SW 1271 (cell line): Measurements from ENCODE around the gene CELF5.

Experiments used
- DNase-seq, 2 experiments: peaks; one replicate each; lab custom pipeline; 2025; lab: John Stamatoyannopoulos, UW

CELF5 gene

DNA sequence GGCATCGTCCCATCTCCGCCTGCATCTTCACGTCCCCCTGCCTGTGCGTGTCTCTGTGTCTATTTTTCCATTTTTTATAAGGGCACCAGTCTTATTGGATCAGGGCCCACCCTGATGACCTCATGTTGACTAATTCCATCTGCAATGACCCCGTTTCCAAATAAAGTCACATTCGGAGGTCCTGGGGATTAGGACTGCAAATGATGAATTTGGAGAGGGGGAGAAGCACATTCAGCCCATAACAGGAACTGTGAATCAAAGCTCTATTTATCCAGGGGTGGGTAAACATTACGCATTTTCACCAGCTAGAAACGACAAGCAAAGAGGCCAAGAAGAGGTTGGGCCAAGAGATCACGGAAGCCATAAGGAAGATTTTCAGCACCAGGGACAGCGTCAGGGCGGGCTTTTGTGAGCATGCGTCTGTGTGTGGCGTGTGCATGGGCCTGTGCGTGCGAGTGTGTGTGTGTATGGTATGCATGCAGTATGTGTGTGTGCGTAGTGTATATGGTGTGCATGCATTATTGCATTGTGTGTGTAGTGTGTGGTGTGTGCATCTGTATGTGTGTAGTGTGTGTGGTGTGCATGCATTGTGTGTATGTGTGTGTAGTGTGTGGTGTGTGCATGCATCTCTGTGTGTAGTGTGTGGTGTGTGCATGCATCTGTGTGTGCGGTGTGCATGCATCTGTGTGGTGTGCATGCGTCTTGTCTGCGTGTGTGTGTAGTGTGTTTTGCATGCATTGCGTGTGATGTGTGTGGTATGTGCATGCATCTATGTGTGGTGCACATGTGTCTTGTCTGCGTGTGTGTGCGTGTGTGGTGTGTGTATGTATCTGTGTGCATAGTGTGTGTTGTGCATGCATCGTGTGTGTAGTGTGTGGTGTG lies 19.6 kb downstream of the CELF5 start:
- DNase-seq = no peak

DNA sequence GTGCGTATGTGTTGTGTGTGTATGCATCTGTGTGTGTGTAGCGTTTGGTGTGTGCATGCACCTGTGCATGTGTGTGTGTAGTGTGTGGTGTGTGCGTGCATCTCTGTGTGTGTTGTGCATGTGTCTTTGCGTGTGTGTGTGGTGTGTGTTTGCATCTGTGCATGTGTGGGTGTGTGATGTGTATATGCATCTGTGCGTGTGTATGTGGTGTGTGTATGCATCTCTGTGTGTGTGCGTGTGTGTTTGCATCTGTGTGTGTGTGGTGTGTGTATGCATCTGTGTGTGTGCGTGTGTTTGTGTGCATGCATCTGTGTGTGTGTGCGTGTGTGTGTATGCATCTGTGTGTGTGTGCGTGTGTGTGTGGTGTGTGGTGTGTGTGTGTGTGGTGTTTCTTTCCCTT lies 20.6 kb downstream of the CELF5 start:
- DNase-seq = no peak

DNA sequence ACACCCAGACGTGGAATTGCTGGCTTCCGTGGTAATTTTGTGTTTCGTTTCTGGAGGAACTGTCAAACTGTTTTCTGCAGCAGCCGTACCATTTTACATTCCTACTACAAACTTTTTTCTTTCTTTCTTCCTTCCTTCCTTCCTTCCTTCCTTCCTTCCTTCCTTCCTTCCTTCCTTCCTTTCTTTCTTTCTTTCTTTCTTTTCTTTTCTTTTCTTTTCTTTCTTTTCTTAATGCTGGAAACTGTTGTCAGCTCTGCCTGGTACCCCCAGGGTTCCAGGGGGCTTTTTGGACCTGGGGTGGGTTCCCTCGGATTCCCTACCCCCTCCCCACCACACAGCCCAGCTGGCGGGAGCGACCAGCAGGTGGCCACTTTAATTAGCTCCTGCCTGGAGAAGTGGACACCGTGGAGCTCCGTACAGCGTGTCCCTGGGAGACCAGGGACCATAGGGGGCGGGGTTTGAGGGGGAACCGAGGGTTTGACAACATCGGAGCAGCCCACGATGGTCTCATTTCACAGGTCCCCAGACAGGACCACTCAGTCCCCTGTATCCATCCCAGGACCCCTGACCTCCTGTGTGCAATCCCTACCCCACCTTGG lies 24.4 kb downstream of the CELF5 start:
- DNase-seq = no peak

DNA sequence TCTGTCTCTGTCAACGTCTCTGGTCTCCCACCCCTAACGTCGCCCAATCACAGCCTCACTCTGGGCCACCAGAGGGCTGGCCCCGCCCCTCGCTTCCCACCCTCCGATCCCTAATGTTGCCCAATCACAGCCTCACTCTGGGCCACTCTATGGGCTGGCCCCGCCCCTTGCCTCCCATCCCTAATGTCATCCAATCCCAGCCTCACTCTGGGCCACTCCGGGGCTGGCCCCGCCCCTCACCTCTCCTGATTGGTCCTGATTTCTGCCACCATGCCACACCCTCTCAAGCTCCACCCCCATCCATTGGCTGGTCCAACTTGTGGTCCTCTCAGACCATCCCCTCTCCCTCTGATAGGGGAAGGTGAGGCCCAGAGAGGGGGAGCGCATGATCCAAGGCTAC lies 24.9 kb downstream of the CELF5 start:
- peak in 1 of 2 experiments; percentile 37 for DNase-seq

DNA sequence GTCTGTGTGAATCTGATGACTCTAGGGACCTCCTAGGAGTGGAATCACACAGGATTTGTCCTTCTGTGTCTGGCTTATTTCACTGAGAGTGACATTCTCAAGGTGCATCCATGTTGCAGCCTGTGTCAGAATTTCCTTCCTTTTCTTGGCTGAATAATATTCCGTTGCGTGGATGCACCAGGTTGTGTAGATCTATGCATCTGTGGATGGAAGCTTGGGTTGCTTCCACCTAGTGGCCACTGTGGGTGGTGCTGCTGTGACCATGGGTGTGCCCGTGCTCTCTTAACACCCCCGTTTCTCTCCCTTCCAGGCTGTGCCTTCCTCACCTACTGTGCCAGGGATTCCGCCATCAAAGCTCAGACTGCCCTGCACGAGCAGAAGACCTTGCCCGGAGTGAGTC lies 26.2 kb downstream of the CELF5 start:
- DNase-seq = peak in 1 of 2 experiments; percentile 19

DNA sequence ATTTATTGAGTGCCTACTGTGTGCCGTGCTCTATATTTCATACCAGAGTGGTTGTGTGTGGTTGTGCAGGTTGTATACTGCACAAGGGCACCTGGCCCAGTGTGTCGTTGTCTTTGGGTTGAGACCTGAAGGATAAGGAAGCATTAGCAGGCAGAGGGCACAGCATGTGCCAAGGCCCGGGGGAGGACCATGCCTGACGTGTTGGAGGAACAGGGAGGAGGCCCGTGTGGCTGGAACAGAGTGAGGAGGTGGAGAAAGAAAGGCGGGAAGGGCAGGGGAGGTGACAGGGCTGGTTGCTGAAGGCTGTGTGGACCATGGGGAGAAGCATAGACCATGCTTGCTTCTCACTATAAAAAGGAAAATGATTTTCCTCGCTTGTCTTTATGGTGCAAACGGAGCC lies 26.8 kb downstream of the CELF5 start:
- DNase-seq = no peak

DNA sequence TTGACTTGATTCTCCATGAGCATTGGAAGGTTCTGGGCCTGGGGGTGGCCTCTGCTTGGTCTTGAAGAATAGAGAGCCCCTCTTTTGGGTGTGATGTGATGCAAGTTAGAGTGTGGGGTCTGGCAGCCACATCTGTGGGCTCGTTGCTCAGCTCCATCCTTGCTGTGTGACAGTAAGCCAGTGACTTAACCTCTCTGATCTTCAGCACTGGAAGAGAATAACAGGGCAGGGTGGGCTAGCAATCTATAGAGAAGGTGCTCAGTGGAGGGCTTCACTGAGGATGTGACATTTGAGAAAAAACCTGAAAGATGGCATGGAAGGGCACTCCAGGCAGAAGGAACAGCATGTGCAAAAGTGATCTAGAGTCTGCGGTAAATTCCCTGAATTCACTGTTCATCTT lies 28.2 kb downstream of the CELF5 start:
- no peak for DNase-seq

DNA sequence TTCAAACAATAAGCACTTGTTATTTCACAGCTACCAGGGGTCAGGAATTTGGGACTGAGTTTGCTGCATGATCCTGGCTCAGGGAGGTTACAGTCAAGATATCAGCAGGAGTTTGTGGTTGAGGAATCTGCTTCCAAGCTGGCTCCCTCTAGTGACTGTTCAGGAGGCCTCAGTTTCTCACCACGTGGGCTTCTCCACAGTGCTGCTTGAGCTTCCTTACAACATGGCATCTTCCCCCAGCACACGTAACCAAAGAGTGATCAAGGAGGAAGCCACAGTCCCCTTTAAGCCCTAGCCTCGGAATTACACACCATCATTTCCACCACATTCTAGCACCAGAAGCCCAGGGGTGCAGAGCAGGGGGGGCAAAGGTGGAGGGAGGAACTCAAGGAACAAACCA lies 28.8 kb downstream of the CELF5 start:
- DNase-seq = peak in 1 of 2 experiments; percentile 12

DNA sequence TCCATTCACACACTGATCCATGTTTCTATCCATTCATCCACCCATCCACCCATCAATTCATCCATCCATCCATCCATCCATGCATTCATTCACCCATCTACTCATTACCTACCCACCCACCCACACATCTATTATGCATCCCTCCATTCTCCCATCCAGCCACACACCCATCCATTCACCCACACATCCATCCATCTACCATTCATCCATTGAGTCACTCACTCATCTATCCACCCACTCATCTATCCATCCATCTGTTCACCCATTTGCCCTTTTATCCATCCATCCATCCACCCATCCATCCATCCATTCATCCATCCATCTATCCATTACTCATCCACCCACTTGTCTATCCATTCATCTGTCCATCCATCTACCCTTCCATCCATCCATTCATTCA lies 30.1 kb downstream of the CELF5 start:
- no peak for DNase-seq

DNA sequence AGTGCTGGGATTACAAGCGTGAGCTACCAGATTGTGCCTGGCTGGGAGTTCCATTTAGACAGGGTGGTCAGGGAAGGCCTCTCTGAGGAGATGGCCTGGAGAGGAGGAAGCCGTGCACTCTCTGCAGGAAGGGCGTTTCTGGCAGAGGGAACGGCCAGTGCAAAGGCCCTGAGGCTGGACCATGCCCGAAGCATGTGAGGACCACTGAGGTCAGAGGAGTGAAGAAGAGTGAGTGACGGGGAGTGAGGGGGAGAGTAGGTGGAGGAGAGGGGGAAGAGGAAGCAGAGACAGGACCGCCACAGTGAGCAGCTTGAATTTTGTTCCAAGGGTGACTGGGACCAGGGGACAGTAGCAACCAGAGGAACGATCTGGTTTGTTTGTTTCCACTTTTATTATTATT lies 32.6 kb downstream of the CELF5 start:
- no peak for DNase-seq

DNA sequence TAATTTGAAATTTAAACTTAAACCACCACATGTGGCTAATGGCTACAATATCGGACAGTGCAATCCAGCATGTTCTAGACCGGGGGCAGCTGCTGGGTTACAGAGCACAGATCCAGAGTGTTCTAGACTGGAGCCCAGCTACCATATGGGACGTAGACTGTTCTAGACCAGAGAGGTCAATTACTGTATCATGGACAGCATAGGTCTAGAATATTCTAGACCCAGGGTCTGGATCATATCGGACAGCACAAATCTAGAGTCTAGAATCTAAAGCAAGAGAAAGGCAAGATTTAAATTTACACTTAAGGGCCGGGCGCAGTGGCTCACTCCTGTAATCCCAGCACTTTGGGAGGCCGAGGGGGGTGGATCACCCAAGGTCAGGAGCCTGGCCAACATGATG lies 37.9 kb downstream of the CELF5 start:
- DNase-seq = no peak

DNA sequence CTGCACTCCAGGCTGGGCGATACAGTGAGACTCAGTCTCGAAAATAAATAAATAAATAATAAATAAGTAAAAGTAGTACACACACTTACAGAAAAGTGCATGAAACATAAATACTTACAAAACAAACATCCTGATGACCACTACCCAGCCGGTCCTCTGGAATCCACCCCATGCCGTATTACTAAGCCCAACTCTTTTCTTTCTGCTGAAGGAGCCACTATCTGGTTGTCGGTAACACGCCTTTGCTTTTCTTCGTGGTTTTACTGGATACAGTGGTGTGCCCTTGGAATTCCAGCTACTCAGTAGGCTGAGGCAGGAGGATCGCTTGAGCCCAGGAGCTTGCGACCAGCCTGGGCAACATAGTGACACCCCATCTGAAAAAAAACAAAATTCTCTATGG lies 39.4 kb downstream of the CELF5 start:
- no peak for DNase-seq

DNA sequence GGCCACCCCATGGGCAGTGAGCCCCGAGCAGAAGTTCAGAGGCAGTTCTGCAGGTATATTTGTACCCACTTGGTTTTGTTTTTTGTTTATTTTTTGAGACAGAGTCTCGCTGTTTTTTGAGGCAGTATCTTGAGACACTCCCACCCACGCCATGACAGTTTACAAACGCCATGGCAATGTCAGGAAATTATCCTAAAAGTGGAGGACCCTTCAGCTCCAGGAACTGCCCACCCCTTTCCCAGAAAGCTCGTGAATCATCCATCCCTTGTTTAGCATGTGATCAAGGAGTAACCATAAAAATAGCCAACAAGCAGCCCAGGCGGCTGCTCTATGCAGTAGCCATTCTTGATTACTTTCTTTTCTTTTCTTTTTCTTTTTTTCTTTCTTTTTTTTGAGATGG lies 41.0 kb downstream of the CELF5 start:
- no peak for DNase-seq

DNA sequence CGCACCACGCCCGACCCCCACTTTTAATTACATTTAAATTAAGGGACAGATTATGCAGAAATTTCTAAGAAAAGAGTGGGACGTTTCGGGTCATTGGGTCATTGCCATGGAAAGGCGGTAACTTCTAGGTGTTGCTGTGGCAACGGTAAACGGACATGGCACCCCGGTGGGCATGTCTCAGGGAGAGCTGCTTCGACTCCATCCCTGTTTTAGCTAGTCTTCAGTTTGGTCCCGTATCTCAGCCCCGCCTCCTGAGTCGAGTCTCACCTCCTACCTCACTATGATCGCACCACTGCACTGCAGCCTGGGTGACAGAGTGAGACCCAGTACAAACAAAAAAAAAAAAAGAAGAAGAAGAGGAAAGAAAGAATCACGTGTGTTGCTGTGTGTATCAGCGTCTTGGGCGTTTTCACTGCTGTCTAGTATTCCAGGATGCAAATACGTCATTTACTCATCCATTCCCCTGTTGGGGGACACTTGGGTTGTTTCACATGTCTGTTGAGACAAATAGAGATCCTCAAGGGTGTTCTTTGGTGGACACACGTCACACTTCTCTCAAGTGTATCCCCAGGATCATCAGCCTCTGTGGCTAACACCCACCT lies 41.7 kb downstream of the CELF5 start:
- DNase-seq = no peak

DNA sequence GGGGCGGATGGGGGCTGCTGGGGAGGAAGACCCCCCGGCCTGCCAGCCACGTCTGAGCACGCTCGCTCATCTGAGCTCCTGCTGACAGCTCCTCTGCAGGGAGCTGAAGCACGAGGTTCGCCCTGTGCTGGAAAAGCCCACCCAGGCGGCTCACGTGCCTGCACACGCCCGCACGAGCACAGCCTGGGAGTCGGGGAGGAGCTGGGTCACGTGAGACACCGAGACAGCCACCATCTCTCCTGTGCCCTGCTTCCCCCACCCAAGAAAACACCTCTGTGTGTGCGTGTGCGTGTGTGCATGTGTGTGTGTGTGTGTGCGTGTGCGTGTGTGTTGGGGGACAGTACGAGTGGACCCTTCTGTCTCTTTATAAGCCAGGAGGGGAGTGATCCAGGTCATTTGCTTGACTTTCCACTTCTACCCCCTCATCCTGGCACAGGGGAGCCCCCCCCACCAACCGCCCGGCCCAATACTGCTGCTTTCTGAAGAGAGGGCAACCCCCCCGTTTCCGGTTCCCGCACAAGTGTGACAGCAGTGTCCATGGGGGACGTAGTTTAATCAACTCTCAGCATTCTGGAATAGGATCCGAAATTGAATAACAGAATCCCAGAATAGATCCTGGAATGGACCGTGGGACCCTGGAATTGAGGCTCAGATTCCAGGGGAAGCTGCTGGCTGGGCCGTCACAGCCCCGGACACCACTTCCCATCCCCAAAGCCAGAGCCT lies 42.5 kb downstream of the CELF5 start:
- DNase-seq = no peak

DNA sequence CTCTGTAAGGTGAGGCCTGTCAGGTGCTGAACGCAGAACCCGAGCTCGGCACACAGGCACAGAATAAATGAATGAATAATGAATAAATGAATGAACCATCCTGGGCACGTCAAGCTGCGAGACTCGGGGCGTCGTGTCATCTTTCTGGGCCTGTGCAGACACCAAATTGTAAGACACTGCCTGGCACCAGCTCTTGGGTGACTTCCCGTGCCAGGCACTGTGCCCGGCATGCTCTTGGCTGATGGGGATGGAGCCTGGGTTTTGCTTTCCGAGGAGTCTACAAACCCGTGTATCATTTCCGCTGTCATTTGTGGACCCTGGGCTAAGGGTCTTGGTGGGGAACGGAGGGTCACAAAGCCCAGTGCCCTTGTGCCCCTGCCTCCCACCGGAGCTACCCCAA lies 43.9 kb downstream of the CELF5 start:
- DNase-seq = no peak

DNA sequence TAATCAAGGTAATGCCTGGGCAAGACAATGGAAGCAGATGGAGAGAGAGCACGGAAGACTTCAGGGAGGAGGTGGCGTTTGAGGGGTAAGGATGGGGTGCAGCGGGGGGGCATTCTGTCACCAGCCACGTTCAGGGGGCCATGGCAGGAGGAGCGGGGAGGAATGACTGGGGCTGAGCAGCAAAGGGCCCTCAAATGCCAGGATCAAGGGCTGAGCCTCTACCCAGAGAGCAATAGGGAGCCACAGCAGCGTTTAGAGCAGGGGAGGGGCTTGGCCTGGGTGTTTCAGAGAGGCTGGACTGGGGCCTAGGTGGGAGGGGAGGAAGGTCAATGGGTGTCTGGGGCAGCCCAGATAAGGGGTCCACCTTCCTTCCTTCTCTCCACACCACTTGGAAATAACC lies 44.3 kb downstream of the CELF5 start:
- DNase-seq = no peak

DNA sequence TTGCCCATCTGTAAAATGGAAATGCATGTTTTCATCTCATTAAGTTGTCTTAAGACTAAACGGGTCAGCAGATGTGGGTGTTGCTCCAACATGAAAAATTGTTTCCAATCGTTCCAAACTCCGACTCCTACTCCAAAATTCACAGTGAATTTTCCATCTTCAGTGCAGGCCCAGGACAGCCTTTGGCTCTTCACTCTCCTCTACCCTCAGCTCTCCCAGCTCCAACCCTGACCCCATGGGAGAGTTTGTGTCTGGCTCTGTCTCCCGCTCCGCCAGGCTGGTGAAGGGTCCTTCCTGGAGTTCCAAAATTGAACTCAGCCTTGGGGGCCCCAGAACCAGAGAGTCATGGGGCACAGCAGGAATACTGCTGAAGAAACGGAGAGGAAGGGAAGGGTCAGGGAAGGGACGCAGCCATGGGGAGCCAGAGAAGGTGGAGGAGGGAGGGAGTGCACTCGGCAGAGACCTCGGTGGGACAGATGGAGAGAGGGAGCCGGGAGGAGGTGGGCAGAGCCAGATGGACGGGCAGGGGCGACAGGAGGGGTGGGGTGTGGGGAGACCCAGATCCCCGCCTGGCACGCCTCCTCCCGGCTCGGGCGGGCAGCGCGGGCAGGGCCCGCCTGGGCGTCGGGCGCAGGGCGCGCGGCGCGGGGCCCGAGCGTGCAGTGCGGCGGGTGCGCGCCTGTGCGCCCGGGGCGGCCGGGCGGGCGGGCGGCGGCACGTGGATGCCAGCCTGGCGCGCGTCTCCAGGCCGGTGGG lies 45.6 kb downstream of the CELF5 start:
- no peak for DNase-seq

DNA sequence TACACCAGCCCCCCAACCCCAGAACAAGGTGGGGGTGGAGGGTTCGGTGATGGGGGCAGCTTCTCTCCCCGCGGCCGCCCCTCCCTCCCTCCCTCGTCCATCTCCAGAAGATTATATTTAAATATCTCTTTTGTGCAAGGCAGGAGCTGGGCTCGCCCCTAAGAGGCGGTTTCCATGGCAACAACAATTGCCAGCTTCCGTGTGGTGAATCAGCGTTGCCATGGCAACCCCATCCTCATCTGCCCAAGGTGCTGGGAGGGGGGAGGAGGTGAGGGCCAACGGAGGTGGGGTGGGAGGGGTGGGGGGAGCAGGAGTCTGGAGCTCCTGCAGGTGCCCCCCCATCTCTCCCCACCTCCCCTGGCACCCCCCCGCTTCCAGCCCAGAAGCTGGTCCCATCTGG lies 46.4 kb downstream of the CELF5 start:
- peak in 1 of 2 experiments; percentile 41 for DNase-seq

DNA sequence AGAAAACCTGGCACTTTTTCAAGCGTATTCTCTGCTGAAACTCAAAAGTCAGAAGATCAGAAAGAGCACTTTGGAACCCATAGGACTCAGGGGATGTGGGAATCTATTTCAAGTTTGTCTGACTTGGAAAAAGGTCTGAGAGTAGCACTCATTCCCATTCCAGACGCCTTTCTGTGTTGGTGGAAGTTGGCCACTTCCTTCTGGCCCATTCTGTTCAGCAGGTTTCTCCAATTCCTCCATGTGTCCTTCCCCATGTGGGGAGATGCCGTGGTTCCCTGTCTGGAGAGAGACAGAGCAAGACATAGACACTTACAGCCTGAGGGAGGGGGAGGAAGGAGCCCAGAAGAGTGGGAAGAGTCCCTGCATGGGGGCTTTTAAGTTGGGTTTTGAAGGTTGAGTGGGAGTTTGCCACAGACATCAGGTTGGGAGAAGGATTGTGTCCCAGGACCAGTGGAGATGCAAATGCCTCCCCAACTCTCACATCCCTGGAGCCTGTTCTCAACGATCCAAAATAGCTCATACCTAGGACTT lies 48.0 kb downstream of the CELF5 start:
- DNase-seq = no peak

DNA sequence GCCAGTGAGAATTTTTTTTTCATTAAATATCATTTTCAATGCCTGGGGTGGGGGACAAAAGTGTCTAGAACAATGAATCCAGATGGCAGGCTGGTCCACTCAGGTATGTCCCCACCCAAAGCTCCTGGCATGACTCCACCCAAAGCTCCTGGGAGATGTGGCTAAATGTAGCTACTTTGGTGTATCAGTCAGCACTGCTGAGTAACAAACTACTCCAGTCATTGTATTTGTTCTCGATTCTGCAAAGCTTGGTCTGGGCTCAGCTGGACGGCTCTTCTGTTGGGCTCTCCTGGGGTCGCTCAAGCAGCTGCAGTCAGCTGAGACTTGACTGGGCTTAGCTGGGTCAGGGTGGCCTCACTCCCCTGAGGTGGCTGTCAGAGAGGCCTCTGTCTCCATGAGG lies 48.5 kb downstream of the CELF5 start:
- DNase-seq = no peak
